C4-2B (cell line): ENCODE results near the gene RAB3IL1.

Experiments used
- ZFX ChIP-seq: fragments of 450-650 bp; IDR thresholded peaks from 2 replicates; pipeline ENCODE4 v1.6.1; 2017
- TF ChIP-seq, protein P1 (sequence below): fragments of 450-650 bp; conservative IDR thresholded peaks from 2 replicates; pipeline ENCODE4 v1.5.1; 2017; ENCODE audit warnings: mild to moderate bottlenecking

DNA sequence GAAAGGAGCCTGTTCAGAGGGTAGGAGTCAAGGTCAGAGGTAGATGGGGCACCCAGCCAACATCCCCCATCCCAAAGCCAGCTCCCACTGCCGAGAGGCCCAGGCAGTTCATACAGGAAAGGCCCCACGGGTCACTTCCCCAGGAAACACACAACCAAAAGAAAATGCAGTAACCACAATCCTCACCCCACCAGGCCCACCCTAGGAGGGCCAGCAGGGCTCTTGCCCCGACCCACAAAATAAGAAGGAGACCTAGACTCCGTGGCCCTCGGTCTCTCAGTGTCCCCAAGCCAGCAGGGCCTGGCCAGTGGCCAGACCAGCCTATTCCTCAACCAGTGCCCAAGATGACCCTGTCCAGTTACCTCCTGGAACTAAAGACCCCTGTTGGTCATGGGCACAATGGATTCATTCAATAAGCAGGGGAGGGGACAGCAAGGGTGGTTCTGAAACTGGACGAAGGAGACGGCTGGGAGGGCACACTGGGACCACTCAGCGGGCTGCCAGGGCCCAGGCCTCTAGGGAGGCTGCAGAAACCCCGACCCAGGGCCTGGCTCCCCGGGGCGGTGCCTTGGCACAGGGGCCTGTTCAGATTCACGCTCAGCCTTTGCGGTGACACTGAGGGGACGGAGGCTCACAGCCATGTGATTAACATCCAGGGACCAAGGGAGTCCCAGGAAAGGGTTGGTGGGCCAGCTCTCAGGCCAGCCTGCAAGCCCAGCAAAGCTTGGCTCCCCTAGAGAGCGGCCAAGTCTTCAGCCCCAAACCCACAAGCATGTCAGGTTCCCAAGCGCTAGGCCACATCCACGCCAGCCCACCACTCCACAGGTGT lies 5.5 kb downstream of the RAB3IL1 start:
- TF ChIP-seq, protein P1, sequence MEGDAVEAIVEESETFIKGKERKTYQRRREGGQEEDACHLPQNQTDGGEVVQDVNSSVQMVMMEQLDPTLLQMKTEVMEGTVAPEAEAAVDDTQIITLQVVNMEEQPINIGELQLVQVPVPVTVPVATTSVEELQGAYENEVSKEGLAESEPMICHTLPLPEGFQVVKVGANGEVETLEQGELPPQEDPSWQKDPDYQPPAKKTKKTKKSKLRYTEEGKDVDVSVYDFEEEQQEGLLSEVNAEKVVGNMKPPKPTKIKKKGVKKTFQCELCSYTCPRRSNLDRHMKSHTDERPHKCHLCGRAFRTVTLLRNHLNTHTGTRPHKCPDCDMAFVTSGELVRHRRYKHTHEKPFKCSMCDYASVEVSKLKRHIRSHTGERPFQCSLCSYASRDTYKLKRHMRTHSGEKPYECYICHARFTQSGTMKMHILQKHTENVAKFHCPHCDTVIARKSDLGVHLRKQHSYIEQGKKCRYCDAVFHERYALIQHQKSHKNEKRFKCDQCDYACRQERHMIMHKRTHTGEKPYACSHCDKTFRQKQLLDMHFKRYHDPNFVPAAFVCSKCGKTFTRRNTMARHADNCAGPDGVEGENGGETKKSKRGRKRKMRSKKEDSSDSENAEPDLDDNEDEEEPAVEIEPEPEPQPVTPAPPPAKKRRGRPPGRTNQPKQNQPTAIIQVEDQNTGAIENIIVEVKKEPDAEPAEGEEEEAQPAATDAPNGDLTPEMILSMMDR = no peak
- TF ChIP-seq ZFX = no peak
